ENCODE results near the gene DENR.
"Not testable (repeated sequence)": the region's sequence is repeated elsewhere in the genome, so short reads cannot be mapped to it uniquely, and the experiment has no call there.

Gene DENR

DNA sequence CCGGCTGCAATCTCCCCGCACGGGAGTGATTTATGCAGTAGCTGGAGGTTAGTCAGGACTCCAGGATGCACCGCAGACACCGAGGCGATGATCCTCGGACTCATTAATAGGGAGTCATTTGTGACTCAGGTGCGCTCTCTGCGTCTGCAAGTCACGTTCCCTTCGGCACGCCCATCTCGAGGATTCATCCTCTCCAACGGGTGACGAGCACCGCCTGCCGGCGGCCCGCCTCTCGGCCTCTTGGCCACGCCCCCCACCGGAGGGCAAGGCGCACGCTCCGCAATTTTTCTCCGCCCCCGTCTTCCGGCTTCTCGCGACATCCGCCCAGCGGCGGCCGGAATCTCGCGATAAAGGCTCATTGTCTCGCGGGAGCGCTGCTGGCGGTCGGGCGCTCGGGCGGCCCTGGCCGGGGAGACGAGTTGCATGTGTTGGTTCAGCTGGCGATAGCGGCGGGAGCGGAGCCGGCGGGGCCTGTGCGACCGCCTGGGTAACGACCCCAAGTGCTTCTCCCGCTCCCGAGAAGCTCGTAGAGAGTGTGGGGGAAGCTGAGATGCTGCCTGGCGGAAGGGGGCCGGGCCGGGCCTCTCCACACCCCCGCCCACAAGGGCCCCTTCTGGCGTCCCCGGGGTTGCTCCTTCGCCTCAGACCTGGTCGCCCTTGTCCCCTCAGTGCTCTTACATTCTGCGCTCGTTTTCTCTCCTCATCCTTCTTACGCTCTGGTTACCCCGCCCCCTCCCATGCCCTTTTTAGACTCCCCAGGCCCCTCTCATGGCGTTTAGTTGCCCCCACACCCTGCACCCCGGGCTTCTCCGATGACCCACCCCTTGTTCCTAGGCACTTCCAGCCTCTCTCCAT, at the start of gene DENR:
Gene DENR (plus strand): TSS at position 361 of the 855 bp plus-strand sequence. CDS start 878 bp downstream, outside the sequence.
- H3K27ac ChIP-seq, result peak within 1 kb of the TSS; percentile 98
- TF ChIP-seq ZFX (IDR thresholded peaks at IDR 0.05; ENCODE audit: borderline replicate concordance) (no peak), CTCF (IDR thresholded peaks at IDR 0.05) (peak; percentile 88)

DNA sequence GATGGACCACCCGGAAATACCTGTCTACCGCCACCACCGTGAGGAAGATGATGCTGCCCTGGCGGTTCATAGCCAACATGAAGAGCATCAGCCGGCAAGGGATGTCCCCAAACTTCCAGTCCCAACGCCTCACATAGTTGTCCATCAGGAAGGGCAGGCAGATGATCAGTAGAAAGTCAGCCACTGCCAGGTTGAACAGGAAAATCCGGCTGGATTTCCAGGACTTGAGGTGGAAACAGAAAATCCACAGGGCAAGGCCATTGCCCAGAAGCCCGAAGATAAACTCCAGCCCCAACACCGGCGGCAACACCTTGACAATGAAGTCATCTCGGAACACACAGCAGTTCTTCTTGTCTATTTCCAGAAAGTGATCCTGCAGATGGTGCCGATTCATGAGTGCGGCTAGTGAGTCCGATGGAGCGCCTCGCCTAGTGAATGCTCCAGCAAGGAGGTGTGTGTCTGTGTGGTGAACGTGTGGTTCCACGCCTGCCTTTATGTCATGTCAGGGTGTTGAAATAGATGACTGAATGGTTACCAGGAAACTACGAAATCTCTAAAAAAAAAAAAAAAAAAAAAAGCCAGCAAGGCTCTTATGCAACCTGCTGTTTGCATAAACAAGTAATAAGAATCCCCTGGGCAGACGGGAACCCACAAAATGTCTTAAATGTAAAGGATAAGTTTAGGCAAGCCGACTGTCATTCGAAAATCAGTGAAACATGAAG, 49.6 kb upstream of the DENR start, which contains the start of gene HCAR2:
Gene HCAR2 (minus strand): TSS at position 468 of the 722 bp plus-strand sequence. CDS start 74 bp downstream, at position 394.
- not testable (repeated sequence) for H3K27ac ChIP-seq

DNA sequence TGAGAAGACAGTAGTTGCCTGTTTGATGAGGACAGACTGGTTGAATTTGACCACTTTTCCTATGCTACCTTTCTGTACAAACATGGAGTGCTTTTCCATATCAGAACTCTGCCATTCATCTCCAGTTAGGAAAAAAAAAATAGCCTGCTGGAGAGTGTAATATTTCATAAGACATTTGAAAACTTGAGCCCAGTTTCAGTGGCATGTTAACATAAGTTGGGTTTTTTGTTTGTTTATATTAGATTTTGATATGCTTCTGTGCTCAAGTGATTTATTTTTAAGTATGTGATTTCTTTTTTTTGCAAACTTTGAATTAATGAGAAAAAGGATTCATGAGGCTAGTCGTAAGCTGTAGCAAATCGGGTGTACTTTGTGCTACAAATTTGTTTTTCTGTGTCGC, 48.8 kb upstream of the DENR start:
- not testable (repeated sequence) for H3K27ac ChIP-seq

- H3K27ac ChIP-seq, result not testable (repeated sequence)
These were observed 43.3 kb upstream of the DENR start for GRCh38 chr12:122709287-122709686.

- H3K27ac ChIP-seq, result not testable (repeated sequence)
These were observed 42.3 kb upstream of the DENR start for GRCh38 chr12:122710341-122710740.

DNA sequence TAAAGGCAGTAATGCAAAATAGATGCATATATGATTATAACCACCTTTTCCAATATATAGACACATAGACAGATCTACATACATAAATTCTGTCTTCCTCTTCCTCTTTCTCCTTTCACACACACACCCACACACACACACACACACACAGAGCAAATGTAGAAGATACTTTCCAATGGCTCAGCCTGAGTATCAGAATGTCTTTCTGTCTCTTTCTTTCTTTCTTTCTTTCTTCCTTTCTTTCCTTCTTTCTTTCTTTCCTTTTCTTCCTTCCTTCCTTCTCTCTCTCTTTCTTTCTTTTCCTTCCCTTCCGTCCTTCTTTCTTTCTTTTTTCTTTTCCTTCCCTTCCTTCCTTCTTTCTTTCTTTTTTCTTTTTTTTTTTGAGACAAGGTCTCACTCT, 41.4 kb upstream of the DENR start:
- not testable (repeated sequence) for H3K27ac ChIP-seq

DNA sequence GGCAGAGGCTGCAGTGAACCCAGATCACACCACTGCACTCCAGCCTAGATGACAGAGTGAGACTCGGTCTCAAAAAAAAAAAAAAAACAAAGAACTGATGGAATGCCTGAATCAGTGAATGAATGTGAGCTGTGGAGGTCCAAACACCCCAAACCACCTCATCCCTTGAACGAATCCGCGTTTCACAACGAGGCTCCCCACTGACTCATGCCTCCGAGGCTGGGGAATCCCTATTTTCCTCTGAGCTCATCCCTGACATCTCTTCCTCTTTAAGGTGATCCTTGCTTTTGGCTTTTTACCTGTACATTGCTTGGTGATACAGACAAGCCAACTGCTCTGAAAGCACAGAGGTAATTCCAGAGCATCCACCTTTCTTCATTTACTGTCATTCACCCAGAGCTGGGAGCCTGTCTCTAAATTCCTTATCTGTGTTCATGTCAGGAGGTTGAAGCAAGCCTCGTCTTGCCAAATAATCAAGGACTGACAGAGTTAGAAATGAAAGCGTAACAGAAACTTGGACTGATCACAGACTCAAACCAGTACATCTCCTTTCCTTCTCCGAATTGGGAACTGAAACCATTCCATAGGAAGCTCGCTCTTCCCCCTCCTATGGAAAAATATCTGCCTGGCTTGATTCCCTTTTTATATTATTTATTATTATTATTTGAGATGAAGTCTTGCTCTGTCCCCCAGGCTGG, 39.0 kb upstream of the DENR start:
- H3K27ac ChIP-seq, result not testable (repeated sequence)

DNA sequence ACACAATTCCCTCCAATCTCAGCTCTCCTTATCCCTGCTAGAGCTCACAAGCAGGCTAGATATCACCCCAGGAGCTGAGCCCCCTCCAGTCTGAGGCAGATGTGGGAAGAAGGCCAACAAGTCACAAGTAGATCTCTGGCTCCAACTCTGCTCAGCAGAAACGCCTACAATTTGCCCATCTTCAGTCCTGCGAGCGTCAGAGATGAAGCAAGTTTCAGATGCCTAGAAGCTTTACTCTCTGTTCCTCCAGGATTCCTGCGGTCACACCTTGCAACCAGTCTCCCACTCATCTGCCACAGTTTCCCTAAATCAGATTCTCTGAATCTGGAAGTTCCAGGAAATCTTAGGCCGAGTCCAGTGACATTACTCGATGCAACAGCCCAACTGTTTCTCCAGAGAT, 37.4 kb upstream of the DENR start:
- H3K27ac ChIP-seq, result not testable (repeated sequence)

DNA sequence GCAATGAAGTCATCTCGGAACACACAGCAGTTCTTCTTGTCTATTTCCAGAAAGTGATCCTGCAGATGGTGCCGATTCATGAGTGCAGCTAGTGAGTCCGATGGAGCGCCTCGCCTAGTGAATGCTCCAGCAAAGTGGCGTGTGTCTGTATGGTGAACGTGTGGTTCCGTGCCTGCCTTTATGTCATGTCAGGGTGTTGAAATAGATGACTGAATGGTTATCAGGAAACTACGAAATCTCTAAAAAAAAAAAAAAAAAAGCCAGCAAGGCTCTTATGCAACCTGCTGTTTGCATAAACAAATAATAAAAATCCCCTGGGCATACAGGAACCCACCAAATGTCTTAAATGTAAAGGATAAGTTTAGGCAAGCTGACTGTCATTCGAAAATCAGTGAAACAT, 36.0 kb upstream of the DENR start, which contains the start of gene HCAR3:
Gene HCAR3 (minus strand): TSS at position 154 of the 400 bp plus-strand sequence. CDS start 74 bp downstream, at position 80.
- H3K27ac ChIP-seq, result not testable (repeated sequence)

GRCh38 chr12:122721057-122721545, 31.5 kb upstream of the DENR start:
- H3K27ac ChIP-seq, result no peak overlapping the region
- TF ChIP-seq CTCF (IDR thresholded peaks at IDR 0.05) (no peak), ZFX (IDR thresholded peaks at IDR 0.05; ENCODE audit: borderline replicate concordance) (no peak)

GRCh38 chr12:122722387-122722786, 30.2 kb upstream of the DENR start:
- no peak for TF ChIP-seq CTCF (IDR thresholded peaks at IDR 0.05)
- no peak overlapping the region for H3K27ac ChIP-seq
